Left lobe of liver (tissue), 2 donors: ENCODE data around the gene IFRD1. TPM values are rescaled to one million over a fixed set of nuclear protein-coding genes. Genes with fewer than 3 reads are reported as not detected.
"Not testable (repeated sequence)": the region's sequence is repeated elsewhere in the genome, so short reads cannot be mapped to it uniquely, and the experiment has no call there.

Experiments
- ATAC-seq: fragments of 200-7000 bp; cut with Tn5 transposase; one replicate; pipeline ENCODE4 v1.9.1; 2020; ENCODE audit warnings: mild to moderate bottlenecking, moderate library complexity
- DNase-seq: peaks from one replicate; pipeline ENCODE4 v3.0.0-alpha.2; 2020; ENCODE audit warnings: low spot score
- total RNA-seq: library from RNA; stranded (reverse); gene quantifications from one replicate; pipeline ENCODE4 v1.2.1, GENCODE V29; 2021
- donor health status: DM: no; HTN: no; CAD: no; lungs with moderate emphysema.
- donor health status: DM: no; HTN: yes; CAD: no.

Gene IFRD1
- total RNA-seq, 1 donor from 2014 or later: 27.6 TPM

DNA sequence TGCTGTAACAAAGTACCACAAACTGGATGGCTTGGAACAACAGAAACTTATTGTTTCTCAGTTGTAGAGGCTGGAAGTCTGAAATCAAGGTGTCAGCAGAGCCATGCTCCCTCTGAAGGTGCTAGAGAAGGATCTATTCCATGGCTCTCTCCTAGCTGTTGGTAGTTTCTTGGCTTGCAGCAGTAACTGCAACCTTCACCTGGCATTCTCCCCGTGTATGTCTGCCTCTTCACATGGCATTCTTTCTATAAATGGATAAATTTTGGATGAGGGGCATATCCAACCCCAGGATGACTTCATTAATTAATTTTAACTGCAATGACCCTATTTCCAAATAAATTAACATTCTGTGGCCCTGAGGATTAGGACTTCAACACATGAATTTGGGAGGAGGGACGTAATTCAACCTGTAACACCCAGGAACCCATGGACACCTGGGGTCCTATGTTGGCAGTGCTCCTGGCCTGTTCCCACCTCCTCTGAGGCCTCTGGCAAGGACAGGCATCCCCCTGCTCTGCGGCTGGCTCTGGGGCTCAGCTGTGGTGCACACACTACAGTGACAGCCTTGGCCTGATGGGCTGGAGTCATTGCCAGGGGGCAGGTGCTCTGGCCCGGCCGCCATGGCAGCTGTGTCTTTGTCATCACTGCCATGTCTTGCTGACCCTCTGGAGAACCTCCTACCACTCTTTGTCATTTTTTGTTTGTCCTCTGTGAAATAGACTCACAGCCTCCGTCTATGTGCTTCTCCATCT, 61.4 kb downstream of the IFRD1 start:
- ATAC-seq (no peak), DNase-seq (no peak)

DNA sequence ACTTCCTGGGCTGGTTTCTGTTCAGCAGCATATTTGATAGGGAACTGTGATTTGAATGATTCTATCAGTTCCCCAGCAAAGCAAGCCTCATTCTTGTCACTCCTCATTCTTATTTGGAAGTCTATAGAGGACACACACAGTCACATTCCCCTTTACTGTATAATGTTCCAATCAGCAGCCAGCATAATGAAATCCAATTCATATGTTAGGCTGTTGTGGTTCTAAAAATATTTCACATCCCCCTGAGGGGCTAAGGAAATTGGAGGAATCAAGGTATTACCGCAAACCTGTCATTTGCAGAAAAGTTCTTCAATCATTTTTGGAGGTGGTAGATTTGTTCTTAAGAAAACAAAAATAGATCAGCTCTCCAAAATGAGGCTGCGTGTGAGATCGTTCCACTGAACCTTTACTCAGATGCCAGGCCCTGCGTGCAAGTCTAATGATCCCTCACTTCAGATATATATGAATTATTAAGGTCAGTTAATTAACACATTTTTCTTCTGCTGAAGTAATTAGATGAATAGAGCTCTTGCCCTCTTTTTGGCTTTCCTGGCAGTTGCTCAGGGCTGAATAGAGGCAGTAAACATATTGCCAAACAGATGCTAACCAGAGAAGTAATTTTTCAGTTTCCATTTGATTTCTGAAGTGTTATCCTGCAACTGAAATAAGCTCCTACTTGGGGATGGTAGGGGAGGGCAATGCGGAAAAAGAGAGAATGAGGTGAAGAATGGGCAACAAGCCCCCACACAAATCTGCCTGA, 62.4 kb downstream of the IFRD1 start:
- ATAC-seq (no peak), DNase-seq (no peak)

DNA sequence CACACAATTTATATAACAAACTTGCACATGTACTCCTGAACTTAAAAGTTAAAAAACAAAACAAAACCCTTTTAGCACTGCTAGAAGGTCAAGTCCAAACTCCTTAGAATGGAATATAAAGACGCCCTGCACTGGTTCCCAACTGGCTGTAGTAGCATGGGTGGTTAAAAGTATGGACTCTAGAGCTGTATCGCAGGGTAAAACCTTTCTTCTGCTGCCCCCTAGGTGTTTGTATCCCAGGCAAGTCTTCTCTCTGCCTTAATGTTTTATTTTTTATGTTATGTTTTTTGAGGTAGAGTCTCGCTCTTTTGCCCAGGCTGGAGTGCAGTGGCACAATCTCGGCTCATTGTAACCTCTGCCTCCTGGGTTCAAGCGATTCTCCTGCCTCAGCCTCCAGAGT, 65.7 kb downstream of the IFRD1 start:
- DNase-seq (no peak), ATAC-seq (no peak)

DNA sequence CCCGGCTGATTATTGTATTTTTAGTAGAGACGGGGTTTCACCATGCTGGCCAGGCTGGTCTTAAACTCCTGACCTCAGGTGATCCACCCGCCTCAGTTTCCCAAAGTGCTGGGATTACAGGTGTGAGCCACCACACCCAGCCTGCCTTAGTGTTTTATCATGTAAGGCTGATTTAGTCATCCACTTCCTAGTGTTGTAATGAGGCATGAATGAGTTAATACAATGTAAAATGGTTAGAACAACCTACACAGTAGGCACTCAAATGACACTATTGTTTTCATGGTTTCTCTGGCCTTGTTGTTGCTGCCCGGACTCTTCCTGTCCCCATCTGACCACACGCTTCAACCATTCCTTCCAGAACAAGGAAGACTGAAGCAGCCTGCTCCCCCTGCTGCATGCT, 66.2 kb downstream of the IFRD1 start:
- not testable (repeated sequence) for DNase-seq, ATAC-seq

DNA sequence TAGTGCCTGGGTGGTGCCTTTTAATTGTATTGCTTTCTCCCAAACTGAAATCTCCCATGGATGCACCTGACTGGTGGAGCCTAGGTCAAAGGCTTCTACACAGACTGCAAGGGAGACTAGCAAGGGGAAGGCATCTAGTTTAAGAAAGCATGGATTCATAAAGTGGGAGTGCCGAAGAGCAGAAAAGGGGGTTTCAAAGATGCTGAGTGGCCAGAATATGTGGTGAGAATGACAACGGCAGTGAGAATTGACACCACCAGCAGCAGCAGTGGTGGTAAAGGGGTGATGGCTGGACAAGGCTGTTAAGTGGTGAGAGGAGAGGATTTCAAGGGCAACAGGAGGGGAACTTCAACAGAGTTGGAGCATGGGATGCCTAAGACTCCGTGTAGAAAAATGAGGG, 67.2 kb downstream of the IFRD1 start:
- no peak for DNase-seq
- ATAC-seq: no peak

DNA sequence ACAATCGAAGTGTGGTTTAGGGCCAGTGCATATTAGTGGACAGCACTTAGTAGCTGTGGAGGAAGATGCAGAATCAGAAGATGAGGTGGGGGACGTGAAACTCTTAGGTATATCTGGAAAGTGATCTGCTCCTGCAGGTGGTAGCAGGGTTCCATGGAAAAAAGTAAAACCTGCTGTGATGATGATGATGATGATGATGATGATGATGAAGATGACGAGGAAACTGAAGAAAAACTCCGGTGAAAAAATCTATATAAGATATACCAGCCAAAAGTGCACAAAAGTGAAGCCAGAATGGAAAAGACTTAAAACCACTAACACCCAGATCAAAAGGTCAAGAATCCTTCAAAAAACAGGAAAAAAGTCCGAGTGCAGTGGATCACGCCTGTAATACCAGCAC, 70.5 kb downstream of the IFRD1 start:
- ATAC-seq (no peak), DNase-seq (no peak)

DNA sequence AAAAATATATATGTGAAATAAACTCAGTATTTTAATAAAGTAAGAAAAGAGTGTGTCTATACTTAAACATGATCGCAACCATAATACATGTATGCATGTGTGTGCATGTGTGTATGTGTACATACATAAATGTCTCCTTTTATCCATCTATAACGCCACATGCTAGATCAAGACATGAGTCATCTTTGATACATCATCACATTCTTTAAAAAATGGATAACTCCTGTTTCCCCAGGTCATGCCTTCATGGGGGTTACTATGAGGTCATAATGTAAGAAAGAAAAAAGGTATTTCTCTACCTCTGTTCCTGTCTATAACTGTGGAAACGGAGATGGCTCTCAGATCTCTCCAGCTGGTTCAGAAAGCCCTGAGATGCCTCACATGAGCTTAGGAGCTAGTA, 71.7 kb downstream of the IFRD1 start:
- ATAC-seq (no peak), DNase-seq (no peak)

DNA sequence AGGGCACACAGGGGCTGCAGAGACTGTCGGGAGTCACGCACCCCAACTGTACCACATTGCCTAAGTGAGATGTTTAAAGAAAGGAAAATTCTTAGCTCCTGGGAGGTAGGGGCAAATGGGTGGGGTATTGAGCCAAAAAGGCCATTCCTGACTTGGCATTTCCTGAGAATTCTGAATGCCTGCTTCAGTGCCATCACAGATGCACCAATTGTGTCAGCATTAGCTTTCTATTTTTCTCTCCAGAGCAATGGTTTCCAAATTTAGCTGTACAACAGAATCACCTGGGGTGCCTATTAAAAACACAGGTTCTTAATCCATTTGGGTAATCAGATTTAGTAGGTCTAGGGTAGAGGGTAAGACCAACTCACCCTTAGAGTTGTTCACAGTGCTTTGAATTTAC, 73.6 kb downstream of the IFRD1 start:
- DNase-seq (no peak), ATAC-seq (no peak)

Other genes with a start within 250 kb of the IFRD1 start
- gene DOCK4, start 244.1 kb upstream of the IFRD1 start, total RNA-seq: 11.8 TPM
- gene ZNF277, start 243.8 kb upstream of the IFRD1 start, total RNA-seq: 13.8 TPM
- gene LSMEM1, start 30.5 kb downstream of the IFRD1 start, total RNA-seq: 3.9 TPM